ENCODE results near the gene NDNF.

The NDNF gene

DNA sequence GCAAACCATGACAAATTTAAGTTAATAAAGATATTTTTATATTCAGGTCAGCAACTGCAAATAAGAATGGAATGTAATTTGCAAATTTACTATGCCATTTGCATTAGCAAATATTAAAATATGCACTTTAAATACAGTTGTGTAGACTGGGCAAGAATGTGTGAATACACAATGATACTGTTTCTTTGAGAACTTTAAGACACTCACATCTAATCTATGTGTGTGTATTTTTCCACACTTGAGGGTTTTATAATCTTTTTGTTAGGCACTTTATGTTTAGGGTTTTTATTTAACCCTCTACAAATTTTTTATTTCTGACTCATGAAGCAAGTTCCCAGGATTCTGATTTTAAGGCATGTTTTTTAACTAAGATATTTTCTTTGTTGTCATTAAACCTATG, 23.9 kb upstream of the NDNF start:
- Histone ChIP-seq H2AFZ (no peak overlapping the region), H3K79me2 (no peaks in the 10 kb centered on the region), H3K4me1 (no peaks in the 10 kb centered on the region), H3K27me3 (ENCODE audit: control insufficient read depth, insufficient read depth, low read length) (no peaks in the 10 kb centered on the region), H3K4me2 (ENCODE audit: low read length) (no peak overlapping the region), H3K9ac (no peak overlapping the region), H3K27ac (no peak overlapping the region), H3K4me3 (ENCODE audit: low read depth, low read length) (no peak overlapping the region), H3K36me3 (ENCODE audit: control insufficient read depth, insufficient read depth, low read length) (no peaks in the 10 kb centered on the region), H3K9me3 (ENCODE audit: control insufficient read depth, low read length) (no peaks in the 10 kb centered on the region)
- TF ChIP-seq CTCF (IDR thresholded peaks at IDR 0.05), result no peak

GRCh38 chr4:121094297-121094966, 22.1 kb upstream of the NDNF start:
- Histone ChIP-seq H3K79me2 (no peaks in the 10 kb centered on the region), H3K4me1 (no peaks in the 10 kb centered on the region), H3K27ac (no peak overlapping the region), H3K36me3 (ENCODE audit: control insufficient read depth, insufficient read depth, low read length) (no peaks in the 10 kb centered on the region), H3K4me3 (ENCODE audit: low read depth, low read length) (no peak overlapping the region), H3K9ac (no peak overlapping the region), H3K4me2 (ENCODE audit: low read length) (no peak overlapping the region), H2AFZ (no peak overlapping the region), H3K27me3 (ENCODE audit: control insufficient read depth, insufficient read depth, low read length) (no peaks in the 10 kb centered on the region), H3K9me3 (ENCODE audit: control insufficient read depth, low read length) (no peaks in the 10 kb centered on the region)
- no peak for TF ChIP-seq CTCF (IDR thresholded peaks at IDR 0.05)

- Histone ChIP-seq H2AFZ (no peak overlapping the region), H3K4me1 (no peaks in the 10 kb centered on the region), H3K27me3 (ENCODE audit: control insufficient read depth, insufficient read depth, low read length) (no peaks in the 10 kb centered on the region), H3K4me2 (ENCODE audit: low read length) (no peak overlapping the region), H3K79me2 (no peaks in the 10 kb centered on the region), H3K4me3 (ENCODE audit: low read depth, low read length) (no peak overlapping the region), H3K36me3 (ENCODE audit: control insufficient read depth, insufficient read depth, low read length) (no peaks in the 10 kb centered on the region), H3K27ac (no peak overlapping the region), H3K9me3 (ENCODE audit: control insufficient read depth, low read length) (no peaks in the 10 kb centered on the region), H3K9ac (no peak overlapping the region)
- TF ChIP-seq CTCF (IDR thresholded peaks at IDR 0.05), result no peak
These were observed 20.9 kb upstream of the NDNF start for GRCh38 chr4:121093261-121093660.

DNA sequence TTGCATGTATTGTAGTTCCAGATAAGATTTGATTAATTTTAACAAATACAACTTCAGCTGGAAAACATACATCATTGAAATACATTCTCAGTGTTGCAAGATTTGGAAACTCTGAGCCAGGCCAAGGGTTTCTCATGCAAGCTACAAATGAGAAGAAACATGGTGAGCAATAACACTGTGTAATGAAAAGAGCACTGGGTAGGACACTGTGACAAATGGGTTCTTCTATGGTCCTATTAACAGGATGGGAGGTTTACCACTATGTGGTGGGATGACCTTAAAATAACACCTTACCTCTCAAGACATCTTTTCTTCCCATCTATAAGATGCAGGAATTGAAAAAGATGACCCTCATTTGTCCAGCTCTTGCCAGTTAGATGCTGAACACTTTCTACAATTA, 19.6 kb upstream of the NDNF start:
- Histone ChIP-seq H3K27me3 (ENCODE audit: control insufficient read depth, insufficient read depth, low read length) (no peaks in the 10 kb centered on the region), H3K9me3 (ENCODE audit: control insufficient read depth, low read length) (no peaks in the 10 kb centered on the region), H3K4me1 (no peaks in the 10 kb centered on the region), H3K36me3 (ENCODE audit: control insufficient read depth, insufficient read depth, low read length) (no peaks in the 10 kb centered on the region), H3K9ac (no peak overlapping the region), H2AFZ (no peak overlapping the region), H3K79me2 (no peaks in the 10 kb centered on the region), H3K27ac (no peak overlapping the region), H3K4me3 (ENCODE audit: low read depth, low read length) (no peak overlapping the region), H3K4me2 (ENCODE audit: low read length) (no peak overlapping the region)
- no peak for TF ChIP-seq CTCF (IDR thresholded peaks at IDR 0.05)

DNA sequence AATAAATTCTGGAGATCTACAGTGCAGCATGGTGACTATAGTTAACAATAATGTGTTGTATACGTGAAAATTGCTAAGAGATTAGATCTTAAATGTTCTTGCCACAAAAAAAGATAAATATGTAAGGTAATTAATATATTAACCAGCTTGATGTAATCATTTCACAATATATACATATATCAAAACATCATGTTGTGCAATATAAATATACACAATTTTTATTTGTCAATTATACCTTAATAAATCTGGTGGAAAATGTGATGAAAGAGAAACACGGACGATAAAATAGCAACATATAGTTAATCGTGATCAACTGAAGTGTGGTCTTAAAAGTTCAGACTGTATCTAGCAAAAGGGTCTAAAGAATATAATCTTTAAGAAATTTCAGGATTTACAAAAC, 16.5 kb upstream of the NDNF start:
- no peak overlapping the region for H3K27ac ChIP-seq
- no peak overlapping the region for H2AFZ ChIP-seq
- H3K4me3 ChIP-seq (ENCODE audit: low read depth, low read length), result no peak overlapping the region
- no peaks in the 10 kb centered on the region for H3K36me3 ChIP-seq (ENCODE audit: control insufficient read depth, insufficient read depth, low read length)
- no peaks in the 10 kb centered on the region for H3K79me2 ChIP-seq
- H3K9ac ChIP-seq, result no peak overlapping the region
- H3K4me1 ChIP-seq, result no peaks in the 10 kb centered on the region
- H3K27me3 ChIP-seq (ENCODE audit: control insufficient read depth, insufficient read depth, low read length), result no peaks in the 10 kb centered on the region
- no peaks in the 10 kb centered on the region for H3K9me3 ChIP-seq (ENCODE audit: control insufficient read depth, low read length)
- no peak for TF ChIP-seq CTCF (IDR thresholded peaks at IDR 0.05)
- H3K4me2 ChIP-seq (ENCODE audit: low read length), result no peak overlapping the region

All from parathyroid adenoma (tissue), 2 donors.